Breast epithelium (tissue), 4 donors: ENCODE results near the gene KIF15. TPM values are rescaled to one million over a fixed set of nuclear protein-coding genes. Genes with fewer than 3 reads are reported as not detected.
A peak's percentile ranks its signal among the peaks of the same experiment; 100 is the strongest.
"Not testable (repeated sequence)": the region's sequence is repeated elsewhere in the genome, so short reads cannot be mapped to it uniquely, and the experiment has no call there.

Experiments
- DNase-seq, 2 donors: peaks; one replicate each; pipeline ENCODE4 v3.0.0-alpha.2; 2019; ENCODE audit warnings: low spot score in 2 of 2
- H3K27ac ChIP-seq, 2 donors: fragments of 200-600 bp; sonication (generic) in 1 of 2; one replicate each; pipeline ENCODE4 v1.5.1; 2016 to 2019; ENCODE audit warnings: mild to moderate bottlenecking in 1 of 2
- H3K27me3 ChIP-seq, 2 donors: fragments of 200-600 bp; sonication (generic) in 1 of 2; one replicate each; pipeline versions ENCODE4 v1.5.1 to v1.6.0; 2017 to 2019; ENCODE audit warnings: control low read depth in 1 of 2, mild to moderate bottlenecking in 1 of 2
- H3K36me3 ChIP-seq: fragments of 200-600 bp; one replicate; pipeline ENCODE4 v1.5.1; 2019
- H3K4me1 ChIP-seq, 2 donors: fragments of 200-600 bp; sonication (generic); one replicate each; pipeline ENCODE4 v1.5.1; 2016 to 2019; ENCODE audit warnings: control low read depth in 1 of 2
- H3K4me3 ChIP-seq, 3 donors: fragments of 200-600 bp; sonication (generic); 1 replicate in 2 of 3; 2 replicates in 1 of 3; pipeline ENCODE4 v1.5.1; 2016 to 2019; ENCODE audit warnings: mild to moderate bottlenecking in 3 of 3, moderate library complexity in 2 of 3
- H3K9me3 ChIP-seq, 2 donors: fragments of 200-600 bp; sonication (generic) in 1 of 2; one replicate each; pipeline ENCODE4 v1.5.1; 2016 to 2019; ENCODE audit warnings: control low read depth in 1 of 2
- POLR2A ChIP-seq: fragments of 450-650 bp; IDR thresholded peaks from one replicate; pipeline ENCODE4 v1.6.1; 2016; ENCODE audit warnings: antibody characterized with exemption, mild to moderate bottlenecking, moderate library complexity
- POLR2AphosphoS5 ChIP-seq, 3 donors: sonication (generic); formaldehyde crosslinking; IDR thresholded peaks; one replicate each; pipeline ENCODE4 v1.6.1; 2017; ENCODE audit warnings: antibody characterized with exemption in 3 of 3
- intact Hi-C: fragments of 100-400 bp; cut with DNase I; formaldehyde crosslinking; loops from one replicate; pipeline ENCODE4 v1.15.1; 2023; ENCODE audit warnings: low total_unique reads
- total RNA-seq, 3 donors: library from RNA; depleted of rRNA; stranded (reverse); fragments of >200 nt; gene quantifications; one replicate each; pipeline ENCODE4 v1.1.0, GENCODE V29; 2016
- TF ChIP-seq, protein P1 (sequence below), 3 donors: fragments of 450-650 bp; IDR thresholded peaks; one replicate each; pipeline ENCODE4 v1.5.1; 2016 to 2017; ENCODE audit warnings: antibody characterized with exemption in 3 of 3, mild to moderate bottlenecking in 3 of 3, moderate library complexity in 3 of 3

Gene KIF15
- total RNA-seq, 3 donors from 2014 or later = 0.66 to 1.1 (median 0.73) TPM

- H3K27me3 ChIP-seq = no peaks in the 10 kb centered on the region
- no peak overlapping the region for H3K4me3 ChIP-seq
- no peaks in the 10 kb centered on the region for H3K36me3 ChIP-seq
- no peak overlapping the region for H3K27ac ChIP-seq
- no peak for DNase-seq
- TF ChIP-seq, protein P1, sequence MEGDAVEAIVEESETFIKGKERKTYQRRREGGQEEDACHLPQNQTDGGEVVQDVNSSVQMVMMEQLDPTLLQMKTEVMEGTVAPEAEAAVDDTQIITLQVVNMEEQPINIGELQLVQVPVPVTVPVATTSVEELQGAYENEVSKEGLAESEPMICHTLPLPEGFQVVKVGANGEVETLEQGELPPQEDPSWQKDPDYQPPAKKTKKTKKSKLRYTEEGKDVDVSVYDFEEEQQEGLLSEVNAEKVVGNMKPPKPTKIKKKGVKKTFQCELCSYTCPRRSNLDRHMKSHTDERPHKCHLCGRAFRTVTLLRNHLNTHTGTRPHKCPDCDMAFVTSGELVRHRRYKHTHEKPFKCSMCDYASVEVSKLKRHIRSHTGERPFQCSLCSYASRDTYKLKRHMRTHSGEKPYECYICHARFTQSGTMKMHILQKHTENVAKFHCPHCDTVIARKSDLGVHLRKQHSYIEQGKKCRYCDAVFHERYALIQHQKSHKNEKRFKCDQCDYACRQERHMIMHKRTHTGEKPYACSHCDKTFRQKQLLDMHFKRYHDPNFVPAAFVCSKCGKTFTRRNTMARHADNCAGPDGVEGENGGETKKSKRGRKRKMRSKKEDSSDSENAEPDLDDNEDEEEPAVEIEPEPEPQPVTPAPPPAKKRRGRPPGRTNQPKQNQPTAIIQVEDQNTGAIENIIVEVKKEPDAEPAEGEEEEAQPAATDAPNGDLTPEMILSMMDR (IDR thresholded peaks at IDR 0.05) = no peak
- no peak for TF ChIP-seq POLR2A
- no peak for TF ChIP-seq POLR2AphosphoS5 (IDR thresholded peaks at IDR 0.05)
- intact Hi-C loops = no loop called here
- no peaks in the 10 kb centered on the region for H3K4me1 ChIP-seq
- H3K9me3 ChIP-seq = no peaks in the 10 kb centered on the region
Observed at GRCh38 chr3:44833394-44833793, 71.8 kb downstream of the KIF15 start.

- no peak for DNase-seq
- intact Hi-C loops = no loop called here
- no peak for TF ChIP-seq POLR2A
- TF ChIP-seq, protein P1 (IDR thresholded peaks at IDR 0.05) = no peak
- TF ChIP-seq POLR2AphosphoS5 (IDR thresholded peaks at IDR 0.05) = no peak
Observed at GRCh38 chr3:44835684-44836083, 74.1 kb downstream of the KIF15 start.

GRCh38 chr3:44842376-44842775, 80.8 kb downstream of the KIF15 start:
- Histone ChIP-seq H3K4me1 (no peaks in the 10 kb centered on the region), H3K9me3 (no peaks in the 10 kb centered on the region), H3K27me3 (no peaks in the 10 kb centered on the region), H3K36me3 (no peaks in the 10 kb centered on the region), H3K4me3 (no peak overlapping the region), H3K27ac (no peak overlapping the region)
- no peak for DNase-seq
- intact Hi-C loops = no loop called here
- TF ChIP-seq POLR2AphosphoS5 (IDR thresholded peaks at IDR 0.05) (no peak), POLR2A (no peak)
- TF ChIP-seq, protein P1 (IDR thresholded peaks at IDR 0.05) = no peak

More at GRCh38 chr3:44835684-44836083, 74.1 kb downstream of the KIF15 start:
- H3K27me3 ChIP-seq = no peaks in the 10 kb centered on the region
- no peak overlapping the region for H3K27ac ChIP-seq
- no peaks in the 10 kb centered on the region for H3K4me1 ChIP-seq
- H3K36me3 ChIP-seq = no peaks in the 10 kb centered on the region
- no peaks in the 10 kb centered on the region for H3K9me3 ChIP-seq
- no peak overlapping the region for H3K4me3 ChIP-seq

GRCh38 chr3:44845528-44846520, 84.2 kb downstream of the KIF15 start:
- intact Hi-C loops = no loop called here
- Histone ChIP-seq H3K27me3 (no peaks in the 10 kb centered on the region), H3K9me3 (no peaks in the 10 kb centered on the region), H3K4me1 (no peaks in the 10 kb centered on the region), H3K27ac (peak overlapping the region; percentile 28 to 65), H3K36me3 (no peaks in the 10 kb centered on the region), H3K4me3 (no peak overlapping the region)
- TF ChIP-seq POLR2A (no peak), POLR2AphosphoS5 (IDR thresholded peaks at IDR 0.05) (no peak)
- TF ChIP-seq, protein P1 (IDR thresholded peaks at IDR 0.05) = no peak
- DNase-seq = no peak

- Histone ChIP-seq H3K4me1 (no peaks in the 10 kb centered on the region), H3K27ac (no peak overlapping the region), H3K27me3 (no peaks in the 10 kb centered on the region), H3K36me3 (no peaks in the 10 kb centered on the region), H3K4me3 (no peak overlapping the region), H3K9me3 (no peaks in the 10 kb centered on the region)
- TF ChIP-seq, protein P1 (IDR thresholded peaks at IDR 0.05) = no peak
- TF ChIP-seq POLR2A = no peak
- no peak for DNase-seq
- intact Hi-C loops = no loop called here
Observed at GRCh38 chr3:44848634-44849033, 87.0 kb downstream of the KIF15 start.

DNA sequence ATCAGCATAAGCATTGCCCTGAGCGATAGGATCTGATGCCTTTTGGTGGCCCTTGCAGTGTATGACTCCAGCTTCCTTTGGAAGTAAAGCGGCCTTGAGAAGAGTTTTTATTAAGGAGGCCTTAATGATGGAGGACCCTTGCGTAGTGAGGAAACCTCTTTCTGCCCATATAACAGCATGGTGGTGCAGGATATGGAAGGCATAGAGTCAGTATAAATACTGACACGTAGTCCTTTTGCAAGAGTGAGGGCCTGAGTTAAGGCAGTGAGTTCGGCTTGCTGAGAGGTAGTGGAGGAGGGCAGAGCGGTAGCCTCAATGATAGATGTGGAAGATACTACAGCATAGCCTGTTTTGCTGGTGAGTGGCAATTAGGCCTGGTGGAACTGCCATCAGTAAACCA, 95.1 kb downstream of the KIF15 start:
- H3K4me1 ChIP-seq, H3K4me3 ChIP-seq, H3K27ac ChIP-seq, DNase-seq, H3K36me3 ChIP-seq, intact Hi-C loops, H3K27me3 ChIP-seq: not testable (repeated sequence)
- peaks cover 0 to 19% of the 10 kb centered on the region in 2 donors for H3K9me3 ChIP-seq
